CD14-positive monocyte (primary cell): Measurements from ENCODE around the gene AGAP1. TPM values are rescaled to one million over a fixed set of nuclear protein-coding genes. Genes with fewer than 3 reads are reported as not detected.

ENCODE experiments used
- DNase-seq, 3 donors: peaks; one replicate each; pipeline ENCODE4 v3.0.0-alpha.2; 2011 to 2022
- H2AFZ ChIP-seq: 2 replicates; pipeline ENCODE4 v1.6.0; 2012; ENCODE audit warnings: mild to moderate bottlenecking, low read depth, low read length, inconsistent platforms; ENCODE audit not compliant: insufficient read depth, poor library complexity, severe bottlenecking
- H3K27ac ChIP-seq, 2 donors: 1 replicate in 1 of 2; 2 replicates in 1 of 2; pipeline ENCODE4 v1.5.1; 2012 to 2013; ENCODE audit warnings: low read length in 2 of 2, control low read depth in 1 of 2, inconsistent platforms in 1 of 2, low read depth in 1 of 2, mild to moderate bottlenecking in 1 of 2
- H3K27me3 ChIP-seq, 2 donors: one replicate each; pipeline versions ENCODE4 v1.6.0 to v1.6.1; 2011 to 2013; ENCODE audit warnings: low read length in 2 of 2; ENCODE audit not compliant: control insufficient read depth in 2 of 2, insufficient read depth in 2 of 2
- H3K36me3 ChIP-seq, 2 donors: replicated peaks in 1 of 2; 1 replicate in 1 of 2; 2 replicates in 1 of 2; pipeline versions ENCODE4 v1.5.1 to v1.6.1; 2012 to 2013; ENCODE audit warnings: low read length in 2 of 2, control low read depth in 1 of 2, inconsistent platforms in 1 of 2, mild to moderate bottlenecking in 1 of 2; ENCODE audit not compliant: insufficient read depth in 2 of 2, control insufficient read depth in 1 of 2
- H3K4me1 ChIP-seq, 2 donors: 1 replicate in 1 of 2; 2 replicates in 1 of 2; pipeline versions ENCODE4 v1.5.1 to v1.6.1; 2012 to 2013; ENCODE audit warnings: low read length in 2 of 2, control low read depth in 1 of 2, inconsistent platforms in 1 of 2, mild to moderate bottlenecking in 1 of 2, moderate library complexity in 1 of 2; ENCODE audit not compliant: insufficient read depth in 2 of 2, control insufficient read depth in 1 of 2
- H3K4me2 ChIP-seq: replicated peaks from 2 replicates; pipeline ENCODE3; 2012; ENCODE audit warnings: low read length, moderate library complexity, mild to moderate bottlenecking; ENCODE audit not compliant: poor library complexity, severe bottlenecking; ENCODE audit errors: extremely low read depth
- H3K4me3 ChIP-seq, 3 experiments: fragments of 200-600 bp in 1 of 3; sonication (generic) in 1 of 3; replicated peaks in 1 of 3; 1 replicate in 2 of 3; 2 replicates in 1 of 3; pipeline ENCODE4 v1.5.1; 2011 to 2013; ENCODE audit warnings: low read length in 3 of 3, mild to moderate bottlenecking in 3 of 3, control low read depth in 2 of 3, low read depth in 2 of 3, inconsistent platforms in 1 of 3, moderate library complexity in 1 of 3
- H3K79me2 ChIP-seq: 2 replicates; pipeline ENCODE4 v1.6.0; 2012; ENCODE audit warnings: mild to moderate bottlenecking, control low read depth, inconsistent platforms, low read length, moderate library complexity; ENCODE audit not compliant: insufficient read depth
- H3K9ac ChIP-seq: 2 replicates; pipeline ENCODE4 v1.6.0; 2017; ENCODE audit warnings: low read length, mild to moderate bottlenecking; ENCODE audit not compliant: insufficient read depth, poor library complexity, severe bottlenecking
- H3K9me3 ChIP-seq, 2 donors: replicated peaks in 1 of 2; 1 replicate in 1 of 2; 2 replicates in 1 of 2; pipeline versions ENCODE4 v1.5.1 to v1.6.1; 2012 to 2013; ENCODE audit warnings: low read length in 2 of 2, control low read depth in 1 of 2; ENCODE audit not compliant: control insufficient read depth in 1 of 2, insufficient read depth in 1 of 2
- H4K20me1 ChIP-seq: 2 replicates; pipeline ENCODE4 v1.6.0; 2012; ENCODE audit warnings: mild to moderate bottlenecking, low read length, control low read depth, moderate library complexity; ENCODE audit not compliant: insufficient read depth
- H3K27ac Mint-ChIP-seq, 7 donors: one replicate each; pipeline ENCODE4 v1.8.0; 2020; ENCODE audit warnings: mild to moderate bottlenecking in 7 of 7, mixed read lengths in 7 of 7, moderate library complexity in 6 of 7, inconsistent platforms in 2 of 7
- H3K27me3 Mint-ChIP-seq, 3 donors: one replicate each; pipeline ENCODE4 v1.8.0; 2021 to 2022; ENCODE audit warnings: low read depth in 3 of 3, mild to moderate bottlenecking in 3 of 3, mixed read lengths in 3 of 3, moderate library complexity in 3 of 3, inconsistent platforms in 1 of 3
- H3K36me3 Mint-ChIP-seq, 2 donors: one replicate each; pipeline ENCODE4 v1.8.0; 2020; ENCODE audit warnings: mixed read lengths in 2 of 2, inconsistent platforms in 1 of 2, mild to moderate bottlenecking in 1 of 2
- H3K4me1 Mint-ChIP-seq: one replicate; pipeline ENCODE4 v1.8.0; 2020; ENCODE audit warnings: mild to moderate bottlenecking, mixed read lengths
- H3K4me3 Mint-ChIP-seq, 2 donors: one replicate each; pipeline ENCODE4 v1.8.0; 2020; ENCODE audit warnings: mild to moderate bottlenecking in 2 of 2, mixed read lengths in 2 of 2, moderate library complexity in 1 of 2
- H3K9me3 Mint-ChIP-seq, 7 donors: one replicate each; pipeline ENCODE4 v1.8.0; 2020 to 2022; ENCODE audit warnings: mixed read lengths in 7 of 7, mild to moderate bottlenecking in 6 of 7, moderate library complexity in 6 of 7, inconsistent platforms in 2 of 7
- WGBS: methylation state at CpG from one replicate; pipeline ENCODE4 v1.1.5; 2013; ENCODE audit warnings: missing lambda C conversion rate; ENCODE audit not compliant: insufficient coverage; 5-methylcytosine and 5-hydroxymethylcytosine counted together
- intact Hi-C, 2 donors: fragments of 100-400 bp; cut with micrococcal nuclease; formaldehyde crosslinking; loops; one replicate each; pipeline versions ENCODE4 v1.15.0 to v1.15.1; 2023
- polyA plus RNA-seq, 3 donors: library from polyadenylated mRNA; depleted of rRNA in 1 of 3; unstranded in 2 of 3; stranded (reverse) in 1 of 3; fragments of 300-500 nt in 2 of 3; fragments of >200 nt in 1 of 3; fragmentation: Illumina TruSeq in 2 of 3; gene quantifications; 1 replicate in 2 of 3; 2 replicates in 1 of 3; pipeline ENCODE4 v1.2.3, GENCODE V29; 2012 to 2021
- TF ChIP-seq, protein P1 (sequence below): fragments of 200-600 bp; IDR thresholded peaks from one replicate; pipeline ENCODE4 v1.8.0; 2022; ENCODE audit warnings: antibody characterized with exemption, mild to moderate bottlenecking

Gene AGAP1
- polyA plus RNA-seq, 3 donors = 0.12 TPM; not detected in 2

DNA sequence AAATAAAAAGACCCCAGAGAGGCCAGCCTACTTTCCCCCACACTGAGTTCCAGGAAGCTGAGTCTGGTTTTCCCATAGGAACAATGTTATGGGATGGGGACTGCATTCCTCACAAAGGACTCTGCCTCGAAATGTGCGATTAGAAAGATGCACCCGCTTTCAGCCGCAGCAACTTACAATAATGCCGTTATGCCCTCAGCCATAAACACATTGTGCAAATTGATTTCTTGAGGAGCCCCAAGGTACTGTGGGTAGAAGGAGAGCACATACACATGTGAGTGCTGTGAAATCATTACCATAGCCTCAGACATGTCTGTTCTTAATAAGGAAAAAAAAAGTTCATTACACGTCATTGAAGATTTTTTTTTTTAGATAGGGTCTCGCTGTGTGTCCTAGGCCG, 64.7 kb downstream of the AGAP1 start:
- Histone ChIP-seq H2AFZ (no peak overlapping the region), H3K27me3 (no peaks in the 10 kb centered on the region), H3K4me2 (no peak overlapping the region), H4K20me1 (no peaks in the 10 kb centered on the region), H3K9ac (no peak overlapping the region), H3K27ac (no peak overlapping the region), H3K9me3 (no peaks in the 10 kb centered on the region), H3K4me3 (no peak overlapping the region), H3K36me3 (no peaks in the 10 kb centered on the region), H3K4me1 (peaks cover 4 to 8% of the 10 kb centered on the region in 2 donors), H3K79me2 (no peaks in the 10 kb centered on the region)
- WGBS = 87% methylated on average over 3 of the region's 8 CpGs
- Mint-ChIP-seq H3K27ac (no peak overlapping the region), H3K4me1 (peaks cover 11% of the 10 kb centered on the region), H3K27me3 (peaks cover 14 to 31% (median 14%) of the 10 kb centered on the region in 3 donors), H3K9me3 (peaks cover 0 to 4% (median 0%) of the 10 kb centered on the region in 7 donors), H3K36me3 (no peaks in the 10 kb centered on the region), H3K4me3 (no peak overlapping the region)
- no peak for DNase-seq
- TF ChIP-seq, protein P1, sequence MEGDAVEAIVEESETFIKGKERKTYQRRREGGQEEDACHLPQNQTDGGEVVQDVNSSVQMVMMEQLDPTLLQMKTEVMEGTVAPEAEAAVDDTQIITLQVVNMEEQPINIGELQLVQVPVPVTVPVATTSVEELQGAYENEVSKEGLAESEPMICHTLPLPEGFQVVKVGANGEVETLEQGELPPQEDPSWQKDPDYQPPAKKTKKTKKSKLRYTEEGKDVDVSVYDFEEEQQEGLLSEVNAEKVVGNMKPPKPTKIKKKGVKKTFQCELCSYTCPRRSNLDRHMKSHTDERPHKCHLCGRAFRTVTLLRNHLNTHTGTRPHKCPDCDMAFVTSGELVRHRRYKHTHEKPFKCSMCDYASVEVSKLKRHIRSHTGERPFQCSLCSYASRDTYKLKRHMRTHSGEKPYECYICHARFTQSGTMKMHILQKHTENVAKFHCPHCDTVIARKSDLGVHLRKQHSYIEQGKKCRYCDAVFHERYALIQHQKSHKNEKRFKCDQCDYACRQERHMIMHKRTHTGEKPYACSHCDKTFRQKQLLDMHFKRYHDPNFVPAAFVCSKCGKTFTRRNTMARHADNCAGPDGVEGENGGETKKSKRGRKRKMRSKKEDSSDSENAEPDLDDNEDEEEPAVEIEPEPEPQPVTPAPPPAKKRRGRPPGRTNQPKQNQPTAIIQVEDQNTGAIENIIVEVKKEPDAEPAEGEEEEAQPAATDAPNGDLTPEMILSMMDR = no peak
- intact Hi-C loops = no loop called here

DNA sequence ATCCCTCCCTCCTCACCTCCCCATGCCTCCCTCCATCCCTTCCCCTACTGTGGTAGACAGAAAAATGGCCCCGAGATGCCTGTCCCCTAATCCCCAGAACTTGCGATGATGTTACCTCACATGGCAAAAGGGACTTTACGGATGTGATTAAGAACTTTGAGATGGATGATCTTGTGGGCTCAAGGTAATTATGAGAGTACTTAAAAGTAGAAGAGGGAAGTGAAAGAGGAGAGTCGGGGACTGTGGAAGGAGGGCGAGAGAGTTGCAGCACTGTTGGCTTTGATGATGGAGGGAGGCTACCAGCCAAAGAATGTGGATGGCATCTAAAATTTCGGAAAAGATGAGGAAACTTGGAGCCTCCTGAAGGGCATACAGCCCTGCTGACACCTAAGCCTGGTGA, 66.5 kb downstream of the AGAP1 start:
- H3K4me1 Mint-ChIP-seq = peaks cover 6% of the 10 kb centered on the region
- no peaks in the 10 kb centered on the region for H3K27me3 ChIP-seq
- no peaks in the 10 kb centered on the region for H3K9me3 ChIP-seq
- H3K4me2 ChIP-seq = no peak overlapping the region
- H3K4me3 ChIP-seq = no peak overlapping the region
- no peak overlapping the region for H2AFZ ChIP-seq
- H4K20me1 ChIP-seq = no peaks in the 10 kb centered on the region
- peaks cover 0 to 4% (median 0%) of the 10 kb centered on the region in 7 donors for H3K9me3 Mint-ChIP-seq
- 81% methylated on average over 6 of the region's 6 CpGs for WGBS
- H3K36me3 ChIP-seq = no peaks in the 10 kb centered on the region
- no peaks in the 10 kb centered on the region for H3K36me3 Mint-ChIP-seq
- H3K27me3 Mint-ChIP-seq = peaks cover 10 to 28% (median 17%) of the 10 kb centered on the region in 3 donors
- no peak for DNase-seq
- H3K4me3 Mint-ChIP-seq = no peak overlapping the region
- TF ChIP-seq, protein P1 = no peak
- H3K4me1 ChIP-seq = peaks cover 1 to 5% of the 10 kb centered on the region in 2 donors
- intact Hi-C loops = no loop called here
- H3K27ac Mint-ChIP-seq = no peak overlapping the region
- H3K27ac ChIP-seq = no peak overlapping the region
- no peaks in the 10 kb centered on the region for H3K79me2 ChIP-seq
- H3K9ac ChIP-seq = no peak overlapping the region
